Measurements from ENCODE around the gene ATP5MK. TPM values are rescaled to one million over a fixed set of nuclear protein-coding genes. Genes with fewer than 3 reads are reported as not detected.

ATP5MK gene
- total RNA-seq, 1 experiment from 2014 or later: 307 TPM

- DNase-seq (ENCODE audit: low spot score) (no peak), ATAC-seq (no peak)
- ChIA-PET CTCF (no interaction called here), POLR2A (no interaction called here)
- no peaks in the 10 kb centered on the region for H3K4me1 Mint-ChIP-seq
- no peak overlapping the region for H3K27ac Mint-ChIP-seq
- TF ChIP-seq ATF1 (CRISPR knock-in tag; IDR thresholded peaks at IDR 0.05): no peak
- TF ChIP-seq NR1H2 (CRISPR knock-in tag; IDR thresholded peaks at IDR 0.05): no peak
- no peak for TF ChIP-seq JAZF1 (CRISPR knock-in tag; IDR thresholded peaks at IDR 0.05)
- no peak for TF ChIP-seq ERG (CRISPR knock-in tag; IDR thresholded peaks at IDR 0.05)
- TF ChIP-seq RELA (CRISPR knock-in tag; IDR thresholded peaks at IDR 0.05; ENCODE audit: borderline replicate concordance): no peak
- TF ChIP-seq MYBL2 (CRISPR knock-in tag; IDR thresholded peaks at IDR 0.05): no peak
- TF ChIP-seq ZMAT4 (CRISPR knock-in tag; IDR thresholded peaks at IDR 0.05): no peak
- TF ChIP-seq TCF7 (CRISPR knock-in tag; IDR thresholded peaks at IDR 0.05; ENCODE audit: low read depth): no peak
- TF ChIP-seq HMGXB4 (CRISPR knock-in tag; IDR thresholded peaks at IDR 0.05): no peak
- no peak for TF ChIP-seq NFATC4 (CRISPR knock-in tag; IDR thresholded peaks at IDR 0.05)
- TF ChIP-seq ZBTB21 (CRISPR knock-in tag; IDR thresholded peaks at IDR 0.05; ENCODE audit: borderline replicate concordance): no peak
- no peak for TF ChIP-seq CTCF (IDR thresholded peaks at IDR 0.05)
- H3K9me3 Mint-ChIP-seq: no peaks in the 10 kb centered on the region
- H3K27me3 Mint-ChIP-seq (ENCODE audit: low read depth): no peaks in the 10 kb centered on the region
- H3K4me3 Mint-ChIP-seq: no peak overlapping the region
- H3K36me3 Mint-ChIP-seq: peaks cover 81% of the 10 kb centered on the region
These were observed 35.6 kb upstream of the ATP5MK start for GRCh38 chr10:103431902-103432301.

GRCh38 chr10:103429647-103430046, 33.4 kb upstream of the ATP5MK start:
- DNase-seq (ENCODE audit: low spot score) (no peak), ATAC-seq (no peak)
- TF ChIP-seq PREB (CRISPR knock-in tag; IDR thresholded peaks at IDR 0.05; ENCODE audit: borderline replicate concordance): no peak
- no peak for TF ChIP-seq ZNF263 (CRISPR knock-in tag; IDR thresholded peaks at IDR 0.05; ENCODE audit: low read depth)
- H3K4me1 Mint-ChIP-seq: no peaks in the 10 kb centered on the region
- H3K9me3 Mint-ChIP-seq: no peaks in the 10 kb centered on the region
- H3K27me3 Mint-ChIP-seq (ENCODE audit: low read depth): no peaks in the 10 kb centered on the region
- ChIA-PET POLR2A (no interaction called here), CTCF (no interaction called here)
- H3K36me3 Mint-ChIP-seq: peaks cover 72% of the 10 kb centered on the region
- no peak overlapping the region for H3K27ac Mint-ChIP-seq
- H3K4me3 Mint-ChIP-seq: no peak overlapping the region

GRCh38 chr10:103428989-103429643, 32.8 kb upstream of the ATP5MK start:
- Mint-ChIP-seq H3K36me3 (peaks cover 74% of the 10 kb centered on the region), H3K4me1 (no peaks in the 10 kb centered on the region), H3K9me3 (no peaks in the 10 kb centered on the region), H3K27me3 (ENCODE audit: low read depth) (no peaks in the 10 kb centered on the region), H3K27ac (no peak overlapping the region), H3K4me3 (no peak overlapping the region)
- no peak for ATAC-seq
- CTCF ChIA-PET: interaction anchor here (0.6 kb wide), 1 partner anchor 57 kb away, joined by 3 read pairs; no protein-coding TSS in a partner anchor
- no peak for DNase-seq (ENCODE audit: low spot score)
- POLR2A ChIA-PET: no interaction called here
- no peak for TF ChIP-seq NR2C2 (CRISPR knock-in tag; IDR thresholded peaks at IDR 0.05)
- no peak for TF ChIP-seq ZNF281 (CRISPR knock-in tag; IDR thresholded peaks at IDR 0.05)
- TF ChIP-seq RELA (CRISPR knock-in tag; IDR thresholded peaks at IDR 0.05; ENCODE audit: borderline replicate concordance): no peak
- no peak for TF ChIP-seq E2F4 (CRISPR knock-in tag; IDR thresholded peaks at IDR 0.05; ENCODE audit: borderline replicate concordance, low read depth)
- no peak for TF ChIP-seq ELF4 (CRISPR knock-in tag; IDR thresholded peaks at IDR 0.05; ENCODE audit: low read depth)
- TF ChIP-seq ATF6 (CRISPR knock-in tag; IDR thresholded peaks at IDR 0.05): no peak
